Activated CD8-positive, alpha-beta memory T cell treated with anti-CD3 and anti-CD28 coated beads for 1 hour (primary cell): ENCODE measurements around the gene MB21D2.
"Not testable (repeated sequence)": the region's sequence is repeated elsewhere in the genome, so short reads cannot be mapped to it uniquely, and the experiment has no call there.

Source experiments
- DNase-seq, 2 donors: peaks; one replicate each; pipeline ENCODE4 v3.0.0-alpha.2; 2020; ENCODE audit warnings: low read depth in 1 of 2; ENCODE audit errors: extremely low read depth in 1 of 2

The MB21D2 gene

GRCh38 chr3:192812743-192813383 is 104.8 kb downstream of the MB21D2 start:
- no peak for DNase-seq

- DNase-seq, result no peak
Measured at GRCh38 chr3:192805711-192806110, 111.9 kb downstream of the MB21D2 start.

GRCh38 chr3:192804502-192804901 is 113.2 kb downstream of the MB21D2 start:
- no peak for DNase-seq

GRCh38 chr3:192802957-192803899 is 114.4 kb downstream of the MB21D2 start:
- DNase-seq, result no peak

GRCh38 chr3:192801985-192802384 is 115.7 kb downstream of the MB21D2 start:
- no peak for DNase-seq

- DNase-seq, result no peak
Measured at GRCh38 chr3:192799721-192800120, 117.9 kb downstream of the MB21D2 start.

- DNase-seq, result no peak
Measured at GRCh38 chr3:192795021-192795420, 122.6 kb downstream of the MB21D2 start.

GRCh38 chr3:192794216-192794615 is 123.4 kb downstream of the MB21D2 start:
- no peak for DNase-seq

- not testable (repeated sequence) for DNase-seq
Measured at GRCh38 chr3:192788816-192789515, 128.7 kb downstream of the MB21D2 start.

GRCh38 chr3:192778508-192778907 is 139.1 kb downstream of the MB21D2 start:
- no peak for DNase-seq

GRCh38 chr3:192774341-192774740 is 143.3 kb downstream of the MB21D2 start:
- DNase-seq, result not testable (repeated sequence)

- DNase-seq, result no peak
Measured at GRCh38 chr3:192772240-192772894, 145.3 kb downstream of the MB21D2 start.

- DNase-seq, result no peak
Measured at GRCh38 chr3:192758654-192759053, 159.0 kb downstream of the MB21D2 start.

GRCh38 chr3:192751148-192751547 is 166.5 kb downstream of the MB21D2 start:
- DNase-seq, result no peak

- DNase-seq, result no peak
Measured at GRCh38 chr3:192750201-192750600, 167.5 kb downstream of the MB21D2 start.

GRCh38 chr3:192747746-192748145 is 169.9 kb downstream of the MB21D2 start:
- no peak for DNase-seq

GRCh38 chr3:192747145-192747544 is 170.5 kb downstream of the MB21D2 start:
- no peak for DNase-seq
